Measurements from ENCODE around the gene GGT6. TPM values are rescaled to one million over a fixed set of nuclear protein-coding genes. Genes with fewer than 3 reads are reported as not detected.

Gene GGT6
- total RNA-seq, 1 donor from 2014 or later: not detected

GRCh38 chr17:4536259-4536741 is 24.1 kb downstream of the GGT6 start:
- H3K27ac Mint-ChIP-seq (ENCODE audit: unreplicated experiment): no peak overlapping the region
- Histone ChIP-seq H3K9me3 (ENCODE audit: insufficient read depth, low read depth, low read length) (no peaks in the 10 kb centered on the region), H3K4me3 (ENCODE audit: insufficient read depth, low read depth, low read length) (no peak overlapping the region), H3K4me1 (ENCODE audit: insufficient read depth, low read length) (peaks cover 3% of the 10 kb centered on the region), H3K79me2 (ENCODE audit: insufficient read depth, low read length) (no peaks in the 10 kb centered on the region), H3K9ac (ENCODE audit: low read length) (no peak overlapping the region), H3K27ac (ENCODE audit: low read depth, low read length) (no peak overlapping the region), H2AFZ (ENCODE audit: low read depth, low read length) (no peak overlapping the region), H3K27me3 (ENCODE audit: insufficient read depth, low read length) (no peaks in the 10 kb centered on the region), H3K4me2 (ENCODE audit: low read length) (peak overlapping the region; percentile 52), H3K36me3 (ENCODE audit: insufficient read depth, low read length) (no peaks in the 10 kb centered on the region), H4K20me1 (ENCODE audit: insufficient read depth, low read length) (peaks cover 15% of the 10 kb centered on the region)
- H3K4me3 Mint-ChIP-seq (ENCODE audit: unreplicated experiment): no peak overlapping the region
- H3K9me3 Mint-ChIP-seq (ENCODE audit: unreplicated experiment): no peaks in the 10 kb centered on the region
- DNase-seq (ENCODE audit: low read depth) (peak; percentile 5), FAIRE-seq (no peak)
- H3K36me3 Mint-ChIP-seq (ENCODE audit: low read depth, unreplicated experiment): no peaks in the 10 kb centered on the region
- no peak for TF ChIP-seq EZH2 (IDR thresholded peaks at IDR 0.05; ENCODE audit: insufficient read depth, low read length)
- no peak for TF ChIP-seq CTCF (IDR thresholded peaks at IDR 0.05; ENCODE audit: insufficient read depth, low read depth, low read length)
- peaks cover 2% of the 10 kb centered on the region for H3K4me1 Mint-ChIP-seq (ENCODE audit: low read depth, unreplicated experiment)
- peaks cover 9% of the 10 kb centered on the region for H3K27me3 Mint-ChIP-seq (ENCODE audit: low read depth, unreplicated experiment)

- no peak for FAIRE-seq
- no peak overlapping the region for H3K4me2 ChIP-seq (ENCODE audit: low read length)
- H3K4me3 Mint-ChIP-seq (ENCODE audit: unreplicated experiment): no peak overlapping the region
These were observed 24.6 kb downstream of the GGT6 start for GRCh38 chr17:4535667-4536258.

More at GRCh38 chr17:4535667-4536258, 24.6 kb downstream of the GGT6 start:
- no peak for DNase-seq (ENCODE audit: low read depth)
- peaks cover 3% of the 10 kb centered on the region for H3K4me1 ChIP-seq (ENCODE audit: insufficient read depth, low read length)
- peak overlapping the region; percentile 69 for H3K27ac Mint-ChIP-seq (ENCODE audit: unreplicated experiment)
- no peaks in the 10 kb centered on the region for H3K79me2 ChIP-seq (ENCODE audit: insufficient read depth, low read length)
- H3K4me1 Mint-ChIP-seq (ENCODE audit: low read depth, unreplicated experiment): peaks cover 2% of the 10 kb centered on the region
- no peaks in the 10 kb centered on the region for H3K9me3 ChIP-seq (ENCODE audit: insufficient read depth, low read depth, low read length)
- peaks cover 13% of the 10 kb centered on the region for H3K27me3 Mint-ChIP-seq (ENCODE audit: low read depth, unreplicated experiment)
- peaks cover 15% of the 10 kb centered on the region for H4K20me1 ChIP-seq (ENCODE audit: insufficient read depth, low read length)
- no peak for TF ChIP-seq EZH2 (IDR thresholded peaks at IDR 0.05; ENCODE audit: insufficient read depth, low read length)
- TF ChIP-seq CTCF (IDR thresholded peaks at IDR 0.05; ENCODE audit: insufficient read depth, low read depth, low read length): no peak
- no peak overlapping the region for H3K4me3 ChIP-seq (ENCODE audit: insufficient read depth, low read depth, low read length)
- no peaks in the 10 kb centered on the region for H3K9me3 Mint-ChIP-seq (ENCODE audit: unreplicated experiment)
- no peaks in the 10 kb centered on the region for H3K36me3 Mint-ChIP-seq (ENCODE audit: low read depth, unreplicated experiment)
- no peak overlapping the region for H3K9ac ChIP-seq (ENCODE audit: low read length)
- H2AFZ ChIP-seq (ENCODE audit: low read depth, low read length): no peak overlapping the region
- no peaks in the 10 kb centered on the region for H3K27me3 ChIP-seq (ENCODE audit: insufficient read depth, low read length)
- H3K36me3 ChIP-seq (ENCODE audit: insufficient read depth, low read length): no peaks in the 10 kb centered on the region
- no peak overlapping the region for H3K27ac ChIP-seq (ENCODE audit: low read depth, low read length)

Data from astrocyte (in vitro differentiated cells and primary cell).